Transverse colon (tissue), 4 donors: Measurements from ENCODE around the gene PTGER4. TPM values are rescaled to one million over a fixed set of nuclear protein-coding genes. Genes with fewer than 3 reads are reported as not detected.

Experiments
- DNase-seq: peaks from one replicate; pipeline ENCODE4 v3.0.0-alpha.2; 2019
- H3K27ac ChIP-seq, 4 donors: fragments of 200-600 bp; sonication (generic); 2 replicates each; pipeline ENCODE4 v1.5.1; 2016 to 2018; ENCODE audit warnings: inconsistent platforms in 4 of 4
- H3K27me3 ChIP-seq: fragments of 200-600 bp; sonication (generic); 2 replicates; pipeline ENCODE4 v1.5.1; 2017; ENCODE audit warnings: inconsistent platforms
- H3K36me3 ChIP-seq, 4 donors: fragments of 200-600 bp; sonication (generic); 2 replicates each; pipeline ENCODE4 v1.5.1; 2017 to 2019; ENCODE audit warnings: inconsistent platforms in 4 of 4
- H3K4me1 ChIP-seq, 4 donors: fragments of 200-600 bp; sonication (generic); 2 replicates each; pipeline ENCODE4 v1.5.1; 2017 to 2020; ENCODE audit warnings: inconsistent platforms in 4 of 4
- H3K4me3 ChIP-seq, 4 donors: fragments of 200-600 bp; sonication (generic); 1 replicate in 1 of 4; 2 replicates in 3 of 4; pipeline versions ENCODE4 v1.5.1 to v1.6.1; 2017 to 2019; ENCODE audit warnings: inconsistent platforms in 4 of 4
- H3K9me3 ChIP-seq, 2 donors: fragments of 200-600 bp; sonication (generic); 2 replicates each; pipeline ENCODE4 v1.5.1; 2017 to 2019; ENCODE audit warnings: inconsistent platforms in 2 of 2
- EP300 ChIP-seq: sonication (generic); formaldehyde crosslinking; IDR thresholded peaks from one replicate; pipeline ENCODE4 v1.6.1; 2017; ENCODE audit warnings: antibody characterized with exemption, low read depth
- POLR2A ChIP-seq: fragments of 450-650 bp; IDR thresholded peaks from one replicate; pipeline ENCODE4 v1.6.1; 2016; ENCODE audit warnings: antibody characterized with exemption, mild to moderate bottlenecking, moderate library complexity
- POLR2AphosphoS5 ChIP-seq, 3 donors: sonication (generic); formaldehyde crosslinking; IDR thresholded peaks; one replicate each; pipeline ENCODE4 v1.6.1; 2016; ENCODE audit warnings: antibody characterized with exemption in 3 of 3
- WGBS, 2 donors: methylation state at CpG; one replicate each; pipeline ENCODE4 v1.1.5; 2018; ENCODE audit warnings: low coverage in 1 of 2; 5-methylcytosine and 5-hydroxymethylcytosine counted together
- in situ Hi-C, 4 donors: fragments of 200-750 bp; cut with MboI; loops; one replicate each; pipeline versions ENCODE4 v1.15.0 to v1.15.1; 2017; ENCODE audit warnings: low sequenced_read_pairs in 3 of 4, low pct_ligation_motif_present in 1 of 4, low pct_unique_long_range_greater_than_20kb in 1 of 4
- intact Hi-C: fragments of 100-400 bp; cut with DNase I; formaldehyde crosslinking; loops from one replicate; pipeline ENCODE4 v1.15.1; 2023; ENCODE audit warnings: low total_unique reads
- total RNA-seq, 4 donors: library from RNA; depleted of rRNA; stranded (reverse); fragments of >200 nt; gene quantifications; one replicate each; pipeline ENCODE4 v1.1.0, GENCODE V29; 2016
- TF ChIP-seq, protein P1 (sequence below), 5 experiments: fragments of 200-600 bp in 3 of 5; fragments of 450-650 bp in 2 of 5; sonication (generic) in 3 of 5; IDR thresholded peaks; 1 replicate in 2 of 5; 2 replicates in 3 of 5; pipeline ENCODE4 v1.5.1; 2016 to 2017; ENCODE audit warnings: antibody characterized with exemption in 5 of 5, inconsistent platforms in 3 of 5, mild to moderate bottlenecking in 2 of 5, moderate library complexity in 1 of 5

The PTGER4 gene
- total RNA-seq, 4 donors from 2014 or later = 39.6 to 127 (median 105) TPM

DNA sequence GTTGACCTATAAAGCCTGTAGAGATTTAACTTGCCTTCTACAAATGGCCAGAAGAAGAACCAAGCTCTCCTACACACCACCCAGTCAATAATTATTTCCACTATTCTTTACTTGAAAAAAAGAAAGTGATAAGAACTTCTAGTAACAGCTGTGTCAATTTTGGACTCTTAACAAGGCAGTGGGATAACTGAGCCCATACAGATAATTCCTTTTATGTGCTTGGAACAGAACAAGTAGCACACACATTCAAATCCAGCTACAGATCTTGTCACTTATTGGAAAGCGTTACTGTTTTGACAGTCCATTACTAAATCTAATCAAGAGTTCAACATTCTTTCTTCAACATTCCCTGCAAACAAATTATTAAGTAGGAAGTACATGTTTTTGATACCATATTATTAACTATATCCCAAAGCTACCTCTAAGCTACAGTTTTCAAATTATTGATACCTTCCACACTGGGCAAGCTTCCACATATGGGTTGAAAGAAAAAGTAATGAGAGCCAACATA is 6.3 kb downstream of the PTGER4 start:
- TF ChIP-seq POLR2AphosphoS5 (IDR thresholded peaks at IDR 0.05) = no peak
- no peak for TF ChIP-seq EP300
- TF ChIP-seq, protein P1, sequence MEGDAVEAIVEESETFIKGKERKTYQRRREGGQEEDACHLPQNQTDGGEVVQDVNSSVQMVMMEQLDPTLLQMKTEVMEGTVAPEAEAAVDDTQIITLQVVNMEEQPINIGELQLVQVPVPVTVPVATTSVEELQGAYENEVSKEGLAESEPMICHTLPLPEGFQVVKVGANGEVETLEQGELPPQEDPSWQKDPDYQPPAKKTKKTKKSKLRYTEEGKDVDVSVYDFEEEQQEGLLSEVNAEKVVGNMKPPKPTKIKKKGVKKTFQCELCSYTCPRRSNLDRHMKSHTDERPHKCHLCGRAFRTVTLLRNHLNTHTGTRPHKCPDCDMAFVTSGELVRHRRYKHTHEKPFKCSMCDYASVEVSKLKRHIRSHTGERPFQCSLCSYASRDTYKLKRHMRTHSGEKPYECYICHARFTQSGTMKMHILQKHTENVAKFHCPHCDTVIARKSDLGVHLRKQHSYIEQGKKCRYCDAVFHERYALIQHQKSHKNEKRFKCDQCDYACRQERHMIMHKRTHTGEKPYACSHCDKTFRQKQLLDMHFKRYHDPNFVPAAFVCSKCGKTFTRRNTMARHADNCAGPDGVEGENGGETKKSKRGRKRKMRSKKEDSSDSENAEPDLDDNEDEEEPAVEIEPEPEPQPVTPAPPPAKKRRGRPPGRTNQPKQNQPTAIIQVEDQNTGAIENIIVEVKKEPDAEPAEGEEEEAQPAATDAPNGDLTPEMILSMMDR (IDR thresholded peaks at IDR 0.05) = no peak
- no peak for TF ChIP-seq POLR2A
- in situ Hi-C loops = loop anchor here in 2 of 4 donors (5.0 to 25.0 kb wide), 4 partner anchors 299 to 1101 kb away; no protein-coding TSS in a partner anchor
- H3K27me3 ChIP-seq = no peaks in the 10 kb centered on the region
- H3K4me1 ChIP-seq = peaks cover 0 to 70% (median 28%) of the 10 kb centered on the region in 4 donors
- DNase-seq = no peak
- WGBS, 2 donors = 18 to 53% methylated on average over 1 of the region's 1 CpG
- H3K9me3 ChIP-seq = no peaks in the 10 kb centered on the region
- intact Hi-C loops = loop anchor here (5.0 to 10.0 kb wide), 2 partner anchors 734 to 971 kb away; no protein-coding TSS in a partner anchor
- H3K4me3 ChIP-seq = peak overlapping the region in 2 of 4 donors; percentile 2 to 97
- peak overlapping the region; percentile 94 to 96 (median 94) for H3K27ac ChIP-seq
- peaks cover 0 to 10% (median 0%) of the 10 kb centered on the region in 4 donors for H3K36me3 ChIP-seq

- intact Hi-C loops (loop anchor here (5.0 to 10.0 kb wide), 2 partner anchors 735 to 973 kb away; no protein-coding TSS in a partner anchor), in situ Hi-C loops (loop anchor here in 2 of 4 donors (5.0 to 25.0 kb wide), 4 partner anchors 300 to 1103 kb away; no protein-coding TSS in a partner anchor)
- Histone ChIP-seq H3K27ac (peak overlapping the region; percentile 94 to 96 (median 94)), H3K4me1 (peaks cover 0 to 70% (median 28%) of the 10 kb centered on the region in 4 donors), H3K4me3 (peak overlapping the region in 1 of 4 donors; percentile 97), H3K36me3 (peaks cover 0 to 10% (median 3%) of the 10 kb centered on the region in 4 donors), H3K27me3 (no peaks in the 10 kb centered on the region), H3K9me3 (no peaks in the 10 kb centered on the region)
- 62 to 63% methylated on average over 2 to 7 of the region's 7 CpGs for WGBS, 2 donors
- TF ChIP-seq POLR2A (peak; percentile 20), EP300 (no peak), POLR2AphosphoS5 (IDR thresholded peaks at IDR 0.05) (peak in 1 of 3 donors; percentile 4)
- TF ChIP-seq, protein P1 (IDR thresholded peaks at IDR 0.05) = no peak
- no peak for DNase-seq
Observed at GRCh38 chr5:40687321-40687720, 7.6 kb downstream of the PTGER4 start.

DNA sequence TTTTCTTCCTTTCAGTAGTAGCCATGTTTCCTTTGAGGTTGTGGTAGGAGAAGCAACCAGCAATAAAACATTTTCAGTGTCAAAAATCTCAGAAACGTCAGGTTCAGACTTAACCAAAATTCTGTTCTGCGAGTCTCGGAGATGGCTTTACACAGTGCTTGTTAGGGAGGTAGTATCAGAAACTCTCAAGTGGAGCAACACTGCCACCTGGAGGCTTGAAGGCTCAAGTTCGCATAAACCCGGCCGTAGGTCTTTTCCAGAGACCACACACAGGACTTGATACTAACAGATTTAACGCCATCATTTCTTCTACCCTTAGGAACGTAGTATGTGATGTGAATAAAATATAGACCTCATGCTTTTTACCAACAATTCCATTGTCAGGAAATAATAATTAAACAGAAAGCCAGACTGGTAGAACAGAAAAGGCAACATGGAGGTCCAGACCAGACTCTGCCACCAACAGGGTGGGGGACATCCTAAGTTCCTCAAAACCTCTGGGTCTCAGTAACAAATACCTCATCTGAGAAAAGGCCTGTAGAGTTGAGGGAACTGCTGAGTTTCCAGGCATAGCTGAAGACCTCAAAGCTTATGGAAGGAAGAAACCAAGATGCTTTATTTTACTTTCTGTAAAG is 8.5 kb downstream of the PTGER4 start:
- no peak for TF ChIP-seq POLR2AphosphoS5 (IDR thresholded peaks at IDR 0.05)
- TF ChIP-seq, protein P1 (IDR thresholded peaks at IDR 0.05) = peak; percentile 78 to 94 (median 89)
- peak overlapping the region in 1 of 4 donors; percentile 97 for H3K4me3 ChIP-seq
- peaks cover 0 to 68% (median 28%) of the 10 kb centered on the region in 4 donors for H3K4me1 ChIP-seq
- peaks cover 0 to 16% (median 5%) of the 10 kb centered on the region in 4 donors for H3K36me3 ChIP-seq
- 0 to 1% methylated on average over 8 of the region's 8 CpGs for WGBS, 2 donors
- intact Hi-C loops = loop anchor here (2.0 to 10.0 kb wide), 3 partner anchors 736 to 1109 kb away; no protein-coding TSS in a partner anchor
- in situ Hi-C loops = loop anchor here in 2 of 4 donors (5.0 to 25.0 kb wide), 4 partner anchors 301 to 1103 kb away; no protein-coding TSS in a partner anchor
- H3K27me3 ChIP-seq = no peaks in the 10 kb centered on the region
- peak; percentile 90 for DNase-seq
- H3K9me3 ChIP-seq = no peaks in the 10 kb centered on the region
- H3K27ac ChIP-seq = peak overlapping the region; percentile 94 to 96 (median 94)

DNA sequence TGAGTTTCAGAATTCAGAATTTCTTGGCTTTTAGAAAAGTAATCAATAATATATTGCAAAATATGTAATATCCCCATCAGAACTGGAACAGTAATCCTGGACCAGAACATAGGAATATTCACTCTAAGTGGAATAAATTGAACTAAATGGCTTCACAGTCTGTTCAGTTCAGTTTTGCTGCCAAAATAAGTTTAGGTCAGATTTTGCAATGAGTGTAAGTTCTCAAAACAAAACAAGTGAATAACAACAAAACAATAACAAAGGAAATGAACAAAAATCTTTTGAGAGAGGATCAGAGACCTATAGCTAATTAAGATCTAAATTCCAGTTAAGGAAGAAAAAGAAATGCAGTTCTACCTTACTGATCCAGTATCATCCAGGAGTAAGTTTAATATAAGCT is 9.3 kb downstream of the PTGER4 start:
- in situ Hi-C loops (loop anchor here in 2 of 4 donors (5.0 to 25.0 kb wide), 4 partner anchors 302 to 1104 kb away; no protein-coding TSS in a partner anchor), intact Hi-C loops (loop anchor here (2.0 to 10.0 kb wide), 3 partner anchors 737 to 1110 kb away; no protein-coding TSS in a partner anchor)
- peak overlapping the region; percentile 64 to 96 (median 94) for H3K27ac ChIP-seq
- H3K9me3 ChIP-seq = no peaks in the 10 kb centered on the region
- peak overlapping the region in 1 of 4 donors; percentile 97 for H3K4me3 ChIP-seq
- DNase-seq = no peak
- H3K4me1 ChIP-seq = peaks cover 0 to 63% (median 28%) of the 10 kb centered on the region in 4 donors
- H3K27me3 ChIP-seq = no peaks in the 10 kb centered on the region
- no peak for TF ChIP-seq POLR2A
- no peak for TF ChIP-seq POLR2AphosphoS5 (IDR thresholded peaks at IDR 0.05)
- TF ChIP-seq EP300 = no peak
- TF ChIP-seq, protein P1 (IDR thresholded peaks at IDR 0.05) = no peak
- peaks cover 0 to 16% (median 5%) of the 10 kb centered on the region in 4 donors for H3K36me3 ChIP-seq
